Ectodermal cell (in vitro differentiated cells): ENCODE data around the gene UNKL.
"Not testable (repeated sequence)": the region's sequence is repeated elsewhere in the genome, so short reads cannot be mapped to it uniquely, and the experiment has no call there.

Experiments
- H3K27ac ChIP-seq: 2 replicates; pipeline ENCODE4 v1.7.0; 2013; ENCODE audit warnings: mild to moderate bottlenecking, low read depth, low read length; ENCODE audit not compliant: insufficient read depth, poor library complexity, severe bottlenecking
- H3K27me3 ChIP-seq: 2 replicates; pipeline ENCODE4 v1.7.0; 2013; ENCODE audit warnings: mild to moderate bottlenecking, low read length; ENCODE audit not compliant: insufficient read depth, control insufficient read depth, poor library complexity, severe bottlenecking
- H3K36me3 ChIP-seq: one replicate; pipeline ENCODE4 v1.7.0; 2013; ENCODE audit warnings: low read length; ENCODE audit not compliant: control insufficient read depth, insufficient read depth
- H3K4me1 ChIP-seq: one replicate; pipeline ENCODE4 v1.7.0; 2013; ENCODE audit warnings: low read length; ENCODE audit not compliant: control insufficient read depth, insufficient read depth
- H3K4me3 ChIP-seq: 2 replicates; pipeline ENCODE4 v1.7.0; 2013; ENCODE audit warnings: low read depth, low read length, control low read depth; ENCODE audit not compliant: insufficient read depth
- H3K9me3 ChIP-seq: 2 replicates; pipeline ENCODE4 v1.7.0; 2013; ENCODE audit warnings: mild to moderate bottlenecking, low read length, moderate library complexity; ENCODE audit not compliant: control insufficient read depth
- whole genome bisulfite sequencing, 2 experiments: methylation state at CpG; one replicate each; pipeline ENCODE4 v1.1.7; 2013; ENCODE audit warnings: missing lambda C conversion rate in 2 of 2; 5-methylcytosine and 5-hydroxymethylcytosine counted together

Gene UNKL

GRCh38 chr16:1446296-1447080 lies 32.0 kb upstream of the UNKL start:
- peaks cover 8% of the 10 kb centered on the region for H3K36me3 ChIP-seq
- no peaks in the 10 kb centered on the region for H3K4me1 ChIP-seq
- no peak overlapping the region for H3K27ac ChIP-seq
- no peak overlapping the region for H3K4me3 ChIP-seq
- no peaks in the 10 kb centered on the region for H3K27me3 ChIP-seq
- no peaks in the 10 kb centered on the region for H3K9me3 ChIP-seq
- 95 to 97% methylated on average over 41 of the region's 41 CpGs for WGBS, 2 experiments

GRCh38 chr16:1445518-1446203 lies 31.2 kb upstream of the UNKL start:
- Histone ChIP-seq H3K27ac (no peak overlapping the region), H3K36me3 (peaks cover 3% of the 10 kb centered on the region), H3K9me3 (no peaks in the 10 kb centered on the region), H3K4me1 (no peaks in the 10 kb centered on the region), H3K4me3 (no peak overlapping the region), H3K27me3 (no peaks in the 10 kb centered on the region)
- WGBS, 2 experiments = 94% methylated on average over 25 of the region's 25 CpGs

GRCh38 chr16:1444730-1445517 lies 30.4 kb upstream of the UNKL start:
- H3K4me1 ChIP-seq = no peaks in the 10 kb centered on the region
- H3K27ac ChIP-seq = no peak overlapping the region
- 94% methylated on average over 48 of the region's 48 CpGs for WGBS, 2 experiments
- no peaks in the 10 kb centered on the region for H3K27me3 ChIP-seq
- H3K9me3 ChIP-seq = no peaks in the 10 kb centered on the region
- peaks cover 3% of the 10 kb centered on the region for H3K36me3 ChIP-seq
- no peak overlapping the region for H3K4me3 ChIP-seq

- no peak within 1 kb of the TSS for H3K4me3 ChIP-seq
- no peaks in the 10 kb centered on the region for H3K27me3 ChIP-seq
- no peaks in the 10 kb centered on the region for H3K9me3 ChIP-seq
- no peaks in the 10 kb centered on the region for H3K4me1 ChIP-seq
- H3K27ac ChIP-seq = peak within 1 kb of the TSS; percentile 8
- no peaks in the 10 kb centered on the region for H3K36me3 ChIP-seq
- WGBS, 2 experiments = 91% methylated on average over 27 of the region's 27 CpGs
Observed at GRCh38 chr16:1443980-1444729, 29.7 kb upstream of the UNKL start, which contains the start of gene CCDC154. Gene CCDC154, minus strand, starts transcription at chr16:1444556. Its CDS starts 234 bp downstream, at chr16:1444322.

GRCh38 chr16:1443403-1443973 lies 29.0 kb upstream of the UNKL start:
- peak overlapping the region; percentile 8 for H3K27ac ChIP-seq
- H3K27me3 ChIP-seq = no peaks in the 10 kb centered on the region
- no peaks in the 10 kb centered on the region for H3K36me3 ChIP-seq
- no peak overlapping the region for H3K4me3 ChIP-seq
- 88% methylated on average over 38 of the region's 38 CpGs for WGBS, 2 experiments
- no peaks in the 10 kb centered on the region for H3K9me3 ChIP-seq
- no peaks in the 10 kb centered on the region for H3K4me1 ChIP-seq

GRCh38 chr16:1442697-1443096 lies 28.2 kb upstream of the UNKL start:
- no peaks in the 10 kb centered on the region for H3K9me3 ChIP-seq
- WGBS, 2 experiments = 91 to 92% methylated on average over 24 of the region's 24 CpGs

GRCh38 chr16:1441391-1441829 lies 26.9 kb upstream of the UNKL start:
- Histone ChIP-seq H3K4me3 (no peak overlapping the region), H3K27me3 (no peaks in the 10 kb centered on the region), H3K36me3 (no peaks in the 10 kb centered on the region), H3K27ac (no peak overlapping the region), H3K4me1 (no peaks in the 10 kb centered on the region), H3K9me3 (no peaks in the 10 kb centered on the region)
- 84 to 88% methylated on average over 22 of the region's 22 CpGs for WGBS, 2 experiments

More at GRCh38 chr16:1442697-1443096, 28.2 kb upstream of the UNKL start:
- Histone ChIP-seq H3K36me3 (no peaks in the 10 kb centered on the region), H3K27me3 (no peaks in the 10 kb centered on the region), H3K4me1 (no peaks in the 10 kb centered on the region), H3K4me3 (no peak overlapping the region), H3K27ac (no peak overlapping the region)

- H3K4me3 ChIP-seq, H3K9me3 ChIP-seq, H3K27me3 ChIP-seq, H3K36me3 ChIP-seq, H3K4me1 ChIP-seq, H3K27ac ChIP-seq: not testable (repeated sequence)
- 94 to 95% methylated on average over 4 of the region's 4 CpGs for WGBS, 2 experiments
Observed at GRCh38 chr16:1439699-1440074, 25.2 kb upstream of the UNKL start.

GRCh38 chr16:1439058-1439698 lies 24.7 kb upstream of the UNKL start:
- Histone ChIP-seq H3K36me3 (no peaks in the 10 kb centered on the region), H3K27ac (no peak overlapping the region), H3K27me3 (no peaks in the 10 kb centered on the region), H3K4me1 (no peaks in the 10 kb centered on the region), H3K9me3 (no peaks in the 10 kb centered on the region), H3K4me3 (no peak overlapping the region)
- 89 to 94% methylated on average over 27 of the region's 27 CpGs for WGBS, 2 experiments
